Measurements from ENCODE around the gene PAGE2B.
A peak's percentile ranks its signal among the peaks of the same experiment; 100 is the strongest.
"Not testable (repeated sequence)": the region's sequence is repeated elsewhere in the genome, so short reads cannot be mapped to it uniquely, and the experiment has no call there.

PAGE2B gene

DNA sequence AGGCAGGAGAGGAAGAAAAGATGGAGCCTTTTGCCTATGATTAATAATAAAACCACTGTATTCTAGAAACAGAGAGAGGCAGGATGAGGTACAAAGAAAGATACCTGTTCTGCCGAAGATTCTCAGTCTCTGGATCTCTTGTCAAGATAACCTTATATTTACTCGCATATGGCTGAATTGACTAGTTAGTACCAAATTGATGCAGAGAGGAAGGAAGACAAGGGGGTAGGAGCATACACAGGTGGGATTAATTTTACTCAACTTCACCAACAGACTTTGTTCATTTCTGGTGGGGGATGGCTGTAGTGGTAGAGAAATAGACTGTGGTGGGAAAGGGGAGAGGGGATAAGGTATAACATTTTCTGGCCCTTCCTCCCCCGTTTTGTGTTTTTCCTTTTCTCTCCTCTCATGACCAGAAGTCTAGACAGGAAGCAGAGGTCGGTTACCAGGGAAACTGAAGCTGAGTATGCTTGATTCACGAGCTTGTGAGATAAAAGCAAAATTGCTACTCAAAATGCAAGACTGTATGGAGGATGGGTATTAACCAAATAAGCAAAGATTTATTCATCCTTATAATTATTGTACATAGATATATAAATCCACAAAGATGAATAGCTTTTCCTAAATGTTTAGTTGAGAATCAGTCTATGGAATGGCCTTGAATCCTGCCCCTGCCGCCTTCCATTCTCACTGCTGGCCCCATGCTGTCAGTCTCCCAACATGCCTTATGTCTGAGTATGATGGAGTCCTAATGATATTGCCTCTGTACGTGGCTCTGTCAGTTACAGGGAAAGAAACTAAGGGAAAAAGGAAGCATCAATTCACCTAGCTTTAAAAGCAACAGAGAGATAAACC is 17.8 kb upstream of the PAGE2B start:
- Histone ChIP-seq H3K27me3 (ENCODE audit: insufficient read depth, poor library complexity, severe bottlenecking) (no peaks in the 10 kb centered on the region), H3K27ac (replicated peaks) (no peak overlapping the region), H3K4me3 (replicated peaks; ENCODE audit: insufficient read depth, low read length) (no peak overlapping the region)
- DNase-seq (ENCODE audit: low read depth in 1 of 2, low spot score in 1 of 2) = no peak
- TF ChIP-seq POLR2AphosphoS5 (IDR thresholded peaks at IDR 0.05; ENCODE audit: low read depth) (no peak), GABPA (IDR thresholded peaks at IDR 0.05; ENCODE audit: low read depth) (no peak), SPI1 (IDR thresholded peaks at IDR 0.05; ENCODE audit: borderline replicate concordance, low read depth) (no peak)
- TF ChIP-seq, protein P1, sequence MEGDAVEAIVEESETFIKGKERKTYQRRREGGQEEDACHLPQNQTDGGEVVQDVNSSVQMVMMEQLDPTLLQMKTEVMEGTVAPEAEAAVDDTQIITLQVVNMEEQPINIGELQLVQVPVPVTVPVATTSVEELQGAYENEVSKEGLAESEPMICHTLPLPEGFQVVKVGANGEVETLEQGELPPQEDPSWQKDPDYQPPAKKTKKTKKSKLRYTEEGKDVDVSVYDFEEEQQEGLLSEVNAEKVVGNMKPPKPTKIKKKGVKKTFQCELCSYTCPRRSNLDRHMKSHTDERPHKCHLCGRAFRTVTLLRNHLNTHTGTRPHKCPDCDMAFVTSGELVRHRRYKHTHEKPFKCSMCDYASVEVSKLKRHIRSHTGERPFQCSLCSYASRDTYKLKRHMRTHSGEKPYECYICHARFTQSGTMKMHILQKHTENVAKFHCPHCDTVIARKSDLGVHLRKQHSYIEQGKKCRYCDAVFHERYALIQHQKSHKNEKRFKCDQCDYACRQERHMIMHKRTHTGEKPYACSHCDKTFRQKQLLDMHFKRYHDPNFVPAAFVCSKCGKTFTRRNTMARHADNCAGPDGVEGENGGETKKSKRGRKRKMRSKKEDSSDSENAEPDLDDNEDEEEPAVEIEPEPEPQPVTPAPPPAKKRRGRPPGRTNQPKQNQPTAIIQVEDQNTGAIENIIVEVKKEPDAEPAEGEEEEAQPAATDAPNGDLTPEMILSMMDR (IDR thresholded peaks at IDR 0.05; ENCODE audit: insufficient read depth, low read length) = no peak
- TF ChIP-seq, protein P2, sequence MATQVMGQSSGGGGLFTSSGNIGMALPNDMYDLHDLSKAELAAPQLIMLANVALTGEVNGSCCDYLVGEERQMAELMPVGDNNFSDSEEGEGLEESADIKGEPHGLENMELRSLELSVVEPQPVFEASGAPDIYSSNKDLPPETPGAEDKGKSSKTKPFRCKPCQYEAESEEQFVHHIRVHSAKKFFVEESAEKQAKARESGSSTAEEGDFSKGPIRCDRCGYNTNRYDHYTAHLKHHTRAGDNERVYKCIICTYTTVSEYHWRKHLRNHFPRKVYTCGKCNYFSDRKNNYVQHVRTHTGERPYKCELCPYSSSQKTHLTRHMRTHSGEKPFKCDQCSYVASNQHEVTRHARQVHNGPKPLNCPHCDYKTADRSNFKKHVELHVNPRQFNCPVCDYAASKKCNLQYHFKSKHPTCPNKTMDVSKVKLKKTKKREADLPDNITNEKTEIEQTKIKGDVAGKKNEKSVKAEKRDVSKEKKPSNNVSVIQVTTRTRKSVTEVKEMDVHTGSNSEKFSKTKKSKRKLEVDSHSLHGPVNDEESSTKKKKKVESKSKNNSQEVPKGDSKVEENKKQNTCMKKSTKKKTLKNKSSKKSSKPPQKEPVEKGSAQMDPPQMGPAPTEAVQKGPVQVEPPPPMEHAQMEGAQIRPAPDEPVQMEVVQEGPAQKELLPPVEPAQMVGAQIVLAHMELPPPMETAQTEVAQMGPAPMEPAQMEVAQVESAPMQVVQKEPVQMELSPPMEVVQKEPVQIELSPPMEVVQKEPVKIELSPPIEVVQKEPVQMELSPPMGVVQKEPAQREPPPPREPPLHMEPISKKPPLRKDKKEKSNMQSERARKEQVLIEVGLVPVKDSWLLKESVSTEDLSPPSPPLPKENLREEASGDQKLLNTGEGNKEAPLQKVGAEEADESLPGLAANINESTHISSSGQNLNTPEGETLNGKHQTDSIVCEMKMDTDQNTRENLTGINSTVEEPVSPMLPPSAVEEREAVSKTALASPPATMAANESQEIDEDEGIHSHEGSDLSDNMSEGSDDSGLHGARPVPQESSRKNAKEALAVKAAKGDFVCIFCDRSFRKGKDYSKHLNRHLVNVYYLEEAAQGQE (IDR thresholded peaks at IDR 0.05; ENCODE audit: insufficient replicate concordance, low read depth) = no peak

DNA sequence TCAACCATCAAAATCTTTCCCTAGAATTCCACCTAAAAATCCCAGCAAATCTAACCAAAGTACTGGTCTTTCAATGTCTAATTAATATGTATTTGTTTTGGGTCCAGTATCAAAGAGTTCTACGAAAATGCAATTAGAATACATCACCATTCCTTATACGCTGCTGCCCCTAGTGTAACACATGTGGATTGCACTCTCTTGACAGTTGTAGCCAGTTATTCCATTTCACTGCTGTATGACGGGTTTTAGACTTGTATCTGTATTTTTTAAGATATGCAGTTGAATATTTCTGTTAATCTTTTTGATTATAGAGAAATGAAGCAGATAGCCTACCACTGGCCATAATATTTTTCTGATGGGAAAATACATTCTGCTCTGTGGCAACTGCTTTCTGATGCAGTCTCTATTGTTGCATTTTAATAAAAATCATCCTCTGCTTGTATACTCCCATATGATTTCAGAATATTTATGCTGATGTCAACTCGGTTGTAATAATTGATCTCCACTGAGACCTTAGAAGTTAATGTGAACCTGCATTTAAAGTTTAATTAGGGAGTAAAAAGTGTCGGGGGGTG is 17.1 kb upstream of the PAGE2B start:
- no peak overlapping the region for H3K4me3 ChIP-seq (replicated peaks; ENCODE audit: insufficient read depth, low read length)
- TF ChIP-seq GABPA (IDR thresholded peaks at IDR 0.05; ENCODE audit: low read depth) (no peak), POLR2AphosphoS5 (IDR thresholded peaks at IDR 0.05; ENCODE audit: low read depth) (no peak), SPI1 (IDR thresholded peaks at IDR 0.05; ENCODE audit: borderline replicate concordance, low read depth) (no peak)
- TF ChIP-seq, protein P2 (IDR thresholded peaks at IDR 0.05; ENCODE audit: insufficient replicate concordance, low read depth) = no peak
- TF ChIP-seq, protein P1 (IDR thresholded peaks at IDR 0.05; ENCODE audit: insufficient read depth, low read length) = peak; percentile 31
- no peaks in the 10 kb centered on the region for H3K27me3 ChIP-seq (ENCODE audit: insufficient read depth, poor library complexity, severe bottlenecking)
- DNase-seq (ENCODE audit: low read depth in 1 of 2, low spot score in 1 of 2) = peak in 1 of 2 experiments; percentile 5
- no peak overlapping the region for H3K27ac ChIP-seq (replicated peaks)

DNA sequence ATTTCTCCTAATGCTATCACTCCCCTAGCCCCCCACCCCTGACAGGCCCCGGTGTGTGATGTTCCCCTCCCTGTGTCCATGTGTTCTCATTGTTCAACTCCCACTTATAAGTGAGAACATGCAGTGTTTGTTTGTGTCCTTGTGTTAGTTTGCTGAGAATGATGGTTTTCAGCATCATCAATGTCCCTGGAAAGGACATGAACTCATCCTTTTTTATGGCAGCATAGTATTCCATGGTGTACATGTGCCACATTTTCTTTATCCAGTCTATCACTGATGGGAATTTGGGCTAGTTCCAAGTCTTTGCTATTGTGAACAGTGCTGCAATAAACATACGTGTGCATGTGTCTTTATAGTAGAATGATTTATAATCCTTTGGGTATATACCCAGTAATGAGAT is 7.7 kb upstream of the PAGE2B start:
- DNase-seq (ENCODE audit: low read depth in 1 of 2, low spot score in 1 of 2); H3K27ac ChIP-seq (replicated peaks); H3K4me3 ChIP-seq (replicated peaks; ENCODE audit: insufficient read depth, low read length); H3K27me3 ChIP-seq (ENCODE audit: insufficient read depth, poor library complexity, severe bottlenecking): not testable (repeated sequence)

DNA sequence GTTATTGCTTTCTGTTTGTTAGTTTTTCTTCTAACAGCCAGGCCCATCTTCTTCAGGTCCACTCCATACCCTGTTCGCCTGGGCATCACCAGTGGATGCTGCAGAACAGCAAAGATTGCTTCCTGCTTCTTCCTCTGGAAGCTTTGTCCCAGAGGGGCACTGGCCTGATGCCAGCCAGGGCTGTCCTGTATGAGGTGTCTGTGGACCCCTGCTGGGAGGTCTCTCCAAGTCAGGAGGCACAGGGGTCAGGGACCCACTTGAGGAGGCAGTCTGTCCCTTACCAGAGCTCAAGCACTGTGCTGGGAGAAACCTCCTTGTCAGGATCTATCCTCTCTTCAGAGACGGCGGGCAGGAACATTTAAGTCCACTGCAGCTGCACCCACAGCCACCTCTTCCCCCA is 2.5 kb upstream of the PAGE2B start:
- Histone ChIP-seq H3K27ac (replicated peaks) (no peak overlapping the region), H3K27me3 (ENCODE audit: insufficient read depth, poor library complexity, severe bottlenecking) (no peaks in the 10 kb centered on the region), H3K4me3 (replicated peaks; ENCODE audit: insufficient read depth, low read length) (no peak overlapping the region)
- TF ChIP-seq GABPA (IDR thresholded peaks at IDR 0.05; ENCODE audit: low read depth) (no peak), POLR2AphosphoS5 (IDR thresholded peaks at IDR 0.05; ENCODE audit: low read depth) (no peak), SPI1 (IDR thresholded peaks at IDR 0.05; ENCODE audit: borderline replicate concordance, low read depth) (no peak)
- TF ChIP-seq, protein P2 (IDR thresholded peaks at IDR 0.05; ENCODE audit: insufficient replicate concordance, low read depth) = no peak
- TF ChIP-seq, protein P1 (IDR thresholded peaks at IDR 0.05; ENCODE audit: insufficient read depth, low read length) = no peak
- DNase-seq (ENCODE audit: low read depth in 1 of 2, low spot score in 1 of 2) = no peak

Data from HL-60 (cell line).